ENCODE results near the gene RBPJL. TPM values are rescaled to one million over a fixed set of nuclear protein-coding genes. Genes with fewer than 3 reads are reported as not detected.

RBPJL gene, protein sequence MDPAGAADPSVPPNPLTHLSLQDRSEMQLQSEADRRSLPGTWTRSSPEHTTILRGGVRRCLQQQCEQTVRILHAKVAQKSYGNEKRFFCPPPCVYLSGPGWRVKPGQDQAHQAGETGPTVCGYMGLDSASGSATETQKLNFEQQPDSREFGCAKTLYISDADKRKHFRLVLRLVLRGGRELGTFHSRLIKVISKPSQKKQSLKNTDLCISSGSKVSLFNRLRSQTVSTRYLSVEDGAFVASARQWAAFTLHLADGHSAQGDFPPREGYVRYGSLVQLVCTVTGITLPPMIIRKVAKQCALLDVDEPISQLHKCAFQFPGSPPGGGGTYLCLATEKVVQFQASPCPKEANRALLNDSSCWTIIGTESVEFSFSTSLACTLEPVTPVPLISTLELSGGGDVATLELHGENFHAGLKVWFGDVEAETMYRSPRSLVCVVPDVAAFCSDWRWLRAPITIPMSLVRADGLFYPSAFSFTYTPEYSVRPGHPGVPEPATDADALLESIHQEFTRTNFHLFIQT
- total RNA-seq (2022; extraction: Qiagen RNA extraction) = not detected in 5 replicates

DNA sequence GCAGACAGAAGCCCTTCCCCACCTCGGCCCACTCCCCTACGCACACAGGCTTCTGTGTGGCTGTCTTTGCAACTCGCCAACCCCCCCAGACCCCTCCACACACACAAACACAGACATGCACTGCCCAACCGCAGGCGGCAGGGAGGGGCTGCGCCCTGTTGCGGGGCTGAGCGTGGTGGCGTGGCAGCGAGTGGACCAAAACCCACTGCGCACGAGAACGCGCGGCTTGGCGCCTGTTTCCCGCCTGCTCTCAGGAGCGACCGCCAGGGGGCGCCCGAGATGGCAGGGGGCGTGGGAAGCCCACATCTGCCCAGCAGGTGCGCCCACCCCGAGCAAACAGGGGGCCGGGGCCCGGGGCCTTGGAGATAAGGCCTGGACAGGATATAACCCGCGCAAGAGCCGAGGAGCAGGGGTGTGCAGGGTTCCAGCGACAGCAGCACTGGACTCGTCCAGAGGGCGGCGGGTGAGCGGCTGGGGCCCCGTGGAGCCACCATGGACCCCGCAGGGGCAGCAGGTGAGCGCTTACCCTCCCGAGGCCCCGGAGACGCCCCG lies at the start of gene RBPJL:
Gene RBPJL (plus strand): TSS at position 410 of the 552 bp plus-strand sequence. CDS start 83 bp downstream, at position 493.

GRCh38 chr20:45308117-45308778 lies 1.6 kb downstream of the RBPJL start, which contains the start of gene MATN4:
TSS of gene MATN4 (minus strand) at chr20:45308299. CDS start at chr20:45305582, 2,717 bp downstream.

GRCh38 chr20:45347936-45348778 lies 41.5 kb downstream of the RBPJL start, which contains the start of gene SDC4:
TSS of gene SDC4 (minus strand) at chr20:45348424. CDS start at chr20:45348384, 40 bp downstream.

DNA sequence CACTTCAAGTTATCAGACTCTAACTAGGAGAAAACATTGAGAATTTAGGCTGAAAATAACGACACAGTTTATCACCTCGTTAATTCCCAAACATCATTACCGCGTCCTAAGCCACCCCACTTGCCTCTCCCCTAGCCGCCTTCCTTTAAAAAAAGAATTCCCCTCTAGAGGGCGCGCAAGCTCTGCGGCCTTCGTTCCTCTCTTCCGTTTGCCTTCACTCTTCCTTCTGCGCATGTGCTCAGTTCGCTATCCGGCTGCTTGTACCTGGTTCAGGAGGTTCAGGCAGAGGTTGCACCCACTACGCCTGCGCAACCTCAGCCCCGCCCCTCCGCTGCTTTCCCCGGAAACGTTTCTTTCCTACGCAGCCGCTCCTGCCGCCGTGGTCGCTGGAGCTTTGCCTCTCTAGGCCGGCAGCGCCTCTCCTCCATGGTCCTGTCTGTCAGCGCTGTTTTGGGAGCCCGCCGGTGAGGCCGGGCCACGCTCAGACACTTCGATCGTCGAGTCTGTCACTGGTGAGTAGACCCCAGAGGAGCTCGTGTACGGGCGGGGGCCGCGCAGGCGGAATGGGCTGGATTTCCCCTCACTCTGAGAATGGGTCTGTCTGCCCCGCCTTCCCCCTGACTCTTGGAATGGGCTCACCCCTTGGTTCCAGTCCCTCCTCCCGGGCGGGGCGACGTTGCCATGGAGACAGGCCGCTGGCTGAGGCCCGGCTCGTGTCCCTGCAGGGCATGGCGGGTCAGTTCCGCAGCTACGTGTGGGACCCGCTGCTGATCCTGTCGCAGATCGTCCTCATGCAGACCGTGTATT lies 56.4 kb downstream of the RBPJL start, which contains the start of gene SYS1:
Gene SYS1 (plus strand): TSS at position 353 of the 807 bp plus-strand sequence. CDS start 376 bp downstream, at position 729.

Other genes starting within 250 kb of the RBPJL start
- gene KCNS1, start 205.7 kb upstream of the RBPJL start, total RNA-seq (2022; extraction: Qiagen RNA extraction) = not detected in 5 replicates
- not detected in 5 replicates for gene WFDC5, start 191.7 kb upstream of the RBPJL start, total RNA-seq (2022; extraction: Qiagen RNA extraction)
- not detected in 5 replicates for gene WFDC12, start 182.4 kb upstream of the RBPJL start, total RNA-seq (2022; extraction: Qiagen RNA extraction)
- gene PI3, start 131.9 kb upstream of the RBPJL start, total RNA-seq (2022; extraction: Qiagen RNA extraction) = 2.3 to 5.0 TPM (median 2.9 TPM) in 5 replicates
- not detected in 5 replicates for gene SEMG1, start 99.8 kb upstream of the RBPJL start, total RNA-seq (2022; extraction: Qiagen RNA extraction)
- gene SEMG2, start 85.5 kb upstream of the RBPJL start, total RNA-seq (2022; extraction: Qiagen RNA extraction) = not detected in 5 replicates
- gene SLPI, start 52.3 kb upstream of the RBPJL start, total RNA-seq (2022; extraction: Qiagen RNA extraction) = 8.8 to 15.1 TPM (median 11.1 TPM) in 5 replicates
- 0.06 to 0.16 TPM (median 0.08 TPM) in 5 replicates for gene MATN4, start 1.5 kb downstream of the RBPJL start, total RNA-seq (2022; extraction: Qiagen RNA extraction)
- gene SDC4, start 41.6 kb downstream of the RBPJL start, total RNA-seq (2022; extraction: Qiagen RNA extraction) = 98.7 to 125 TPM (median 105 TPM) in 5 replicates
- gene SYS1, start 56.3 kb downstream of the RBPJL start, total RNA-seq (2022; extraction: Qiagen RNA extraction) = 29.7 to 33.4 TPM (median 30.1 TPM) in 5 replicates
- not detected in 5 replicates for gene TP53TG5, start 71.5 kb downstream of the RBPJL start, total RNA-seq (2022; extraction: Qiagen RNA extraction)
- 22.6 to 30.1 TPM (median 25.2 TPM) in 5 replicates for gene DBNDD2, start 101.4 kb downstream of the RBPJL start, total RNA-seq (2022; extraction: Qiagen RNA extraction)
- 90.4 to 103 TPM (median 99.0 TPM) in 5 replicates for gene PIGT, start 109.3 kb downstream of the RBPJL start, total RNA-seq (2022; extraction: Qiagen RNA extraction)
- gene WFDC2, start 162.9 kb downstream of the RBPJL start, total RNA-seq (2022; extraction: Qiagen RNA extraction) = 0.35 TPM in 1 of 5 replicates, not detected in the others
- gene SPINT3, start 208.8 kb downstream of the RBPJL start, total RNA-seq (2022; extraction: Qiagen RNA extraction) = not detected in 5 replicates
- not detected in 5 replicates for gene WFDC6, start 232.6 kb downstream of the RBPJL start, total RNA-seq (2022; extraction: Qiagen RNA extraction)
- not detected in 5 replicates for gene EPPIN, start 240.6 kb downstream of the RBPJL start, total RNA-seq (2022; extraction: Qiagen RNA extraction)